Naive B cell (primary cell): ENCODE results near the gene ANKRD12. TPM values are rescaled to one million over a fixed set of nuclear protein-coding genes. Genes with fewer than 3 reads are reported as not detected.
"Not testable (repeated sequence)": the region's sequence is repeated elsewhere in the genome, so short reads cannot be mapped to it uniquely, and the experiment has no call there.

Experiments
- ATAC-seq, 2 donors: fragments of 150-1000 bp; cut with Tn5 transposase; 2 replicates each; pipeline ENCODE4 v1.10.0; 2021; ENCODE audit warnings: low read depth in 2 of 2, mild to moderate bottlenecking in 2 of 2, moderate library complexity in 2 of 2
- DNase-seq: peaks from one replicate; pipeline ENCODE4 v3.0.0; 2022
- H3K27ac Mint-ChIP-seq, 6 donors: one replicate each; pipeline ENCODE4 v1.8.0; 2020 to 2022; ENCODE audit warnings: mild to moderate bottlenecking in 6 of 6, mixed read lengths in 6 of 6, moderate library complexity in 5 of 6, inconsistent platforms in 2 of 6
- H3K27me3 Mint-ChIP-seq, 3 donors: one replicate each; pipeline ENCODE4 v1.8.0; 2021 to 2022; ENCODE audit warnings: mixed read lengths in 3 of 3, mild to moderate bottlenecking in 1 of 3
- H3K36me3 Mint-ChIP-seq, 2 donors: one replicate each; pipeline ENCODE4 v1.8.0; 2020 to 2022; ENCODE audit warnings: mixed read lengths in 2 of 2, inconsistent platforms in 1 of 2, mild to moderate bottlenecking in 1 of 2
- H3K4me1 Mint-ChIP-seq, 3 donors: one replicate each; pipeline ENCODE4 v1.8.0; 2020 to 2022; ENCODE audit warnings: mixed read lengths in 3 of 3, inconsistent platforms in 1 of 3, mild to moderate bottlenecking in 1 of 3, moderate library complexity in 1 of 3
- H3K4me3 Mint-ChIP-seq, 8 donors: one replicate each; pipeline ENCODE4 v1.8.0; 2020 to 2022; ENCODE audit warnings: mild to moderate bottlenecking in 8 of 8, mixed read lengths in 8 of 8, moderate library complexity in 8 of 8, inconsistent platforms in 2 of 8
- H3K9me3 Mint-ChIP-seq, 7 donors: one replicate each; pipeline ENCODE4 v1.8.0; 2020 to 2022; ENCODE audit warnings: mixed read lengths in 7 of 7, mild to moderate bottlenecking in 5 of 7, inconsistent platforms in 2 of 7, moderate library complexity in 1 of 7
- polyA plus RNA-seq, 6 donors: library from polyadenylated mRNA; unstranded; fragments of 300-500 nt; fragmentation: Illumina TruSeq; gene quantifications; one replicate each; pipeline ENCODE4 v1.2.3, GENCODE V29; 2021; ENCODE audit warnings: low read depth in 6 of 6

The ANKRD12 gene
- polyA plus RNA-seq: 10 to 100 TPM in 5 of 6 donors, 1 to 10 TPM in 1; 6.7 to 93.9 (median 27.4) TPM

DNA sequence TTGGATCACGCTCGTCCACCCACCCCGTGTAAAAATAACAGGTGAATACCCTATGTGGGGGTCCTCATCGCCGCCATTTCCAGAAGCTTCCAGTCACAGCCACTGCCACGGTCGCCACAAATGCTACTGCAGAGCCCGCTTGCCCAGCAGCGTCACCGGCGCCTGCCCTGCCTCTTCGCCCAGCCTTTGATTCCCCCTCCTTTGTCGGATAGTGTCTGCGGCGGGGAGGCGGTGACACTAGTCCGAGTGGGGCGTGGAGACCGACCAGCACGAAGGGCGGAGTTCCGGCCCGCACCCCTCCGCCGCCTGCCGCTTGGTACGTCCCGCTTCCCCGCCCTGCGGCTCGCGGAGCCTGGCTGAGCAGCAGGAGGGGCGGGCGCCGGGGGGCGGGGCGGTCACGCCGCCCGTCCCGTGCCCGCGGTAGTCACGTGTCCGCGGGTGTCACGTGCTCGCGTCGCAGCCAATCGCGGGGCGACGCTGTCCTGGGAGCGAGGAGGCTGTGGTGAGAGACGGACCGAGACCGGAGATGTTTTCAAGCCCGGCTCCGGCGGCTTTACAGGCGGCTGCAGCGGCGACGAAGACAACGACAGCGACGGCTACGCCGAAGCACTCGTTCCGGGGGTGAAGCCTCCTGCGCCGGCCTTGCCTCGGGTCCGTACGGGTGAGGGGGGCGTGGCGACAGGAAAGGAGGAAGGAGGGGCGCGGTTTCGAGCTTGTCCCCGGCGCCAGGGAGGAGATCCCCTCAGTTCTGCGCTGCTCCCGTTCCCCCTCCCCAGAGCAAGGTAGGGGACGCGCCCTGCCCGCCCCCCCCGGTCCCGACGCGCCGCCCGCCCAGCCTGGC, at the start of gene ANKRD12:
TSS of gene ANKRD12 (plus strand) at position 467 of the 841 bp plus-strand sequence. CDS start 45,652 bp downstream, outside the sequence.
- ATAC-seq (peak; percentile 70 to 71), DNase-seq (peak; percentile 99)
- H3K27ac Mint-ChIP-seq: peak within 1 kb of the TSS; percentile 98 to 99 (median 99)
- peaks cover 0 to 4% of the 10 kb centered on the region in 2 donors for H3K36me3 Mint-ChIP-seq
- peak within 1 kb of the TSS; percentile 90 to 99 (median 98) for H3K4me3 Mint-ChIP-seq
- H3K4me1 Mint-ChIP-seq: peaks cover 41 to 66% (median 57%) of the 10 kb centered on the region in 3 donors
- H3K9me3 Mint-ChIP-seq: no peaks in the 10 kb centered on the region
- no peaks in the 10 kb centered on the region for H3K27me3 Mint-ChIP-seq

DNA sequence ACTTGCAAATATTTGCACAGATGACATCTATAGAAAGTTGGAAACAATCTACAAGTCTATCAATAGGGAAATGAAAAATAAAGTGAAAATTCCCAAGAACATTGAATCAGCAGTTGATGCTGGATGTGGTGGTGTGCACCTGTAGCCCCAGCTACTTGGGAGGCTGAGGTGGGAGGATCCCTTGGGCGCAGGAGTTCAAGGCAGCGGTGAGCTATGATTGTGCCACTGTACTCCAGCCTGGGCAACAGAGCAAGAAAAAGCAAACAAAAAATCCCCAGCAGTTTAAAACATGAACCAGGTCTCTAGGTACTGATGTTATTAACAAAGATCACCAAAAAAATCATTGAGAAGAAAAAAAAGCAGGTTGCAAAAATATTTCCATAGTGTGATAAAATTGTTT, 49.4 kb upstream of the ANKRD12 start:
- Mint-ChIP-seq H3K27ac (no peak overlapping the region), H3K4me3 (no peak overlapping the region), H3K9me3 (no peaks in the 10 kb centered on the region), H3K27me3 (no peaks in the 10 kb centered on the region), H3K36me3 (no peaks in the 10 kb centered on the region), H3K4me1 (peaks cover 16 to 19% (median 18%) of the 10 kb centered on the region in 3 donors)
- DNase-seq: no peak
- ATAC-seq: no peak

DNA sequence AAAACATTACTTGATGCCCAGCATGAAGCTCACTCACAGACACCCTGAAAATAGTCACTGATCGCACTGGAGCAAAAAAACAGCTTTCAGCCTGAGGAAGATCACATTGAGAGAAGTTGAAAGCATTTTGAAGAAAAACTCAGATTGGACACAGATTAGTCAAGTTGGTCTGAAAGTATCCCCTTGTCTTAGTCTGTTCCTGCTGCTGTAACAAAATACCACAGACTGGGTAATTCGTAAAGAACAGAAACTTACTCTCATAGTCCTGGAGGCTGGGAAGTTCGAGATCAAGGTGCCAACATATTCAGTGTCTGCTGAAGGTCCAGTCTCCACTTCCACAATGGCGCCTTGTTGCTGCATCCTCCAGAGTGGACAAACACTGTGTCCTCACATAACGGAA, 48.3 kb upstream of the ANKRD12 start:
- H3K36me3 Mint-ChIP-seq: no peaks in the 10 kb centered on the region
- ATAC-seq: no peak
- H3K27ac Mint-ChIP-seq: no peak overlapping the region
- H3K27me3 Mint-ChIP-seq: no peaks in the 10 kb centered on the region
- H3K9me3 Mint-ChIP-seq: no peaks in the 10 kb centered on the region
- H3K4me1 Mint-ChIP-seq: peaks cover 6 to 10% (median 9%) of the 10 kb centered on the region in 3 donors
- no peak overlapping the region for H3K4me3 Mint-ChIP-seq
- DNase-seq: no peak

DNA sequence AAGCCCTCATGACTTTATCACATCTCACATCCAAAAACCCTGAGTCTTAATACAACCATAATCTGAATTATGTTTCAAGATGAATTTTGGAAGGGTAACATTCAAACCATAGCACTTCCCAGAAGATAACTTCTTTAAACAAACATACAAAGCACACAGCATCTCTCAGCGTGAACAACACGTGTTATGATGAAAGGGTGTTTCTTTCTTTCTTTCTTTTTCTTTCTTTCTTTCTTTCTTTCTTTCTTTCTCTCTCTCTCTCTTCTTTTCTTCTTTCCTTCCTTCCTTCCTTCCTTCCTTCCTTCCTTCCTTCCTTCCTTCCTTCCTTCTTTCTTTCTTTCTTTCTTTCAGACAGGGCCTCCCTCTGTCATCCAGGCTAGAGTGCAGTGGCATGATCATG, 47.9 kb upstream of the ANKRD12 start:
- not testable (repeated sequence) for DNase-seq, H3K4me1 Mint-ChIP-seq, ATAC-seq, H3K4me3 Mint-ChIP-seq, H3K27ac Mint-ChIP-seq, H3K27me3 Mint-ChIP-seq, H3K36me3 Mint-ChIP-seq, H3K9me3 Mint-ChIP-seq

DNA sequence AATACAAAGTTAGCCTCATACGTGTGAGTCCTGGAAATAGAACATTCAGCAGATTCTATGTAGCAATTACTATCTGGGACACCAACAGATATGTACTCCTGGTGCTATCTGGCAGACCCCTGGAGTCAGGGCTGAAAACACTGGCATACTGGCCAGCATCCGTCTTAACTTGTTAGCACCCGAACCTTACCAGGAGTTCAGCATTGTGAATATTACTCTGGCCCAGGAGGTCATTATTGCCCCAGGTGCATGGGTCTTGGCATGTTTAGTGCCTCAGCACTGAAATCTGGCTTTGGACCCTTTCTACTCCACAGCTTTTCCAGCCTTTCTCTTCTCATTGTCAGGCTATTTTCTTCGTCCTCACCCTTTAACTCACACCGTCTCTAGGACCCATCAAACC, 46.0 kb upstream of the ANKRD12 start:
- Mint-ChIP-seq H3K36me3 (no peaks in the 10 kb centered on the region), H3K4me1 (peaks cover 8 to 13% (median 9%) of the 10 kb centered on the region in 3 donors), H3K4me3 (no peak overlapping the region), H3K27ac (peak overlapping the region in 1 of 6 donors; percentile 18), H3K27me3 (no peaks in the 10 kb centered on the region), H3K9me3 (no peaks in the 10 kb centered on the region)
- DNase-seq: no peak
- no peak for ATAC-seq

DNA sequence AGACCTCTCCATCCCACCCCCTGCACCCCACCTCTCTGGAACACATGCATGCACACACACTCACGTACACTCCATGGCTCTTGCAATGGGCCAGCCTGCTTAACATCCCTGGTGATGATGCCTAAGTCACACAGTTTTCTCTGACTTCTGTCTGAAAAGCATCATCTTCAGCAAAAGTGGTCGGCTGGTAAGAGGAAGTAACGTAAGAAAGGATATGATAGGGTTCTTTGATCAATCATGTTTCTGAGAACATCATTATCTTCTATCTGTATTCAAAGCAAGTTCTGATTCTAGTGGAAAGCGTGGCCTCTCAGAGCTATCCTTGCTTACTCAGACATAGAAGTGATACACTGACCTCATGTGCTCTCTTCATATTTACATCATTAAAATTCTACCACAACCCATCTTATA, 45.5 kb upstream of the ANKRD12 start:
- Mint-ChIP-seq H3K9me3 (no peaks in the 10 kb centered on the region), H3K4me3 (no peak overlapping the region), H3K36me3 (no peaks in the 10 kb centered on the region), H3K27me3 (no peaks in the 10 kb centered on the region), H3K4me1 (peaks cover 12 to 18% (median 13%) of the 10 kb centered on the region in 3 donors), H3K27ac (no peak overlapping the region)
- ATAC-seq: no peak
- DNase-seq: no peak

DNA sequence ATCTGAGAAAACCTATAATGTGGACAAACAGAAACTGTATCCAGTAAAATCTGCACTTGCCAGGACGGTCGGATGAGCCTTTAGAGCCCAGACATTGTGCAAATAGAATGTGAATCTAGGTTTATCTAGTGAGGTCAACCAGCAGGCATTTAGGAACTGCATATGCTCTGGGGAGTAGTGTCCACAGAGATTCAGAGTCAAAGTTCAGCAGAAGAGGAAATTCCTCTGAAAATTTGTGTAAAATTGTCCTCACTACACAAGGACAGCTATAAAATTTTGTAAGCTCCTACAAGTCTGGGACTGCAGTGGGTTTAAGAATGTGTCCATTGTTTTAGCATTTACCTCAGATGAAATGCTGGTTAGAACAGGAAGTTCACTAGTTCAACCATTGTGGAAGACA, 43.9 kb upstream of the ANKRD12 start:
- H3K27me3 Mint-ChIP-seq: no peaks in the 10 kb centered on the region
- DNase-seq: no peak
- ATAC-seq: no peak
- peaks cover 13 to 18% (median 16%) of the 10 kb centered on the region in 3 donors for H3K4me1 Mint-ChIP-seq
- H3K4me3 Mint-ChIP-seq: no peak overlapping the region
- no peaks in the 10 kb centered on the region for H3K9me3 Mint-ChIP-seq
- H3K27ac Mint-ChIP-seq: no peak overlapping the region
- H3K36me3 Mint-ChIP-seq: no peaks in the 10 kb centered on the region

DNA sequence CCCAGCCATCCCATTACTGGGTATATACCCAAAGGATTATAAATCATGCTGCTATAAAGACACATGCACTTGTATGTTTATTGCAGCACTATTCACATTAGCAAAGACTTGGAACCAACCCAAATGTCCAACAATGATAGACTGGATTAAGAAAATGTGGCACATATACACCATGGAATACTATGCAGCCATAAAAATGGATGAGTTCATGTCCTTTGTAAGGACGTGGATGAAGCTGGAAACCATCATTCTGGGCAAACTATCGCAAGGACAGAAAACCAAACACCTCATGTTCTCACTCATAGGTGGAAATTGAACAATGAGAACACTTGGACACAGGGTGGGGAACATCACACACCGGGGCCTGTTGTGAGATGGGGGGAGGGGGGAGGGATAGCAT, 43.5 kb upstream of the ANKRD12 start:
- H3K4me1 Mint-ChIP-seq: peaks cover 13 to 18% (median 16%) of the 10 kb centered on the region in 3 donors
- H3K4me3 Mint-ChIP-seq, H3K36me3 Mint-ChIP-seq, H3K27ac Mint-ChIP-seq, DNase-seq, H3K27me3 Mint-ChIP-seq, H3K9me3 Mint-ChIP-seq, ATAC-seq: not testable (repeated sequence)

DNA sequence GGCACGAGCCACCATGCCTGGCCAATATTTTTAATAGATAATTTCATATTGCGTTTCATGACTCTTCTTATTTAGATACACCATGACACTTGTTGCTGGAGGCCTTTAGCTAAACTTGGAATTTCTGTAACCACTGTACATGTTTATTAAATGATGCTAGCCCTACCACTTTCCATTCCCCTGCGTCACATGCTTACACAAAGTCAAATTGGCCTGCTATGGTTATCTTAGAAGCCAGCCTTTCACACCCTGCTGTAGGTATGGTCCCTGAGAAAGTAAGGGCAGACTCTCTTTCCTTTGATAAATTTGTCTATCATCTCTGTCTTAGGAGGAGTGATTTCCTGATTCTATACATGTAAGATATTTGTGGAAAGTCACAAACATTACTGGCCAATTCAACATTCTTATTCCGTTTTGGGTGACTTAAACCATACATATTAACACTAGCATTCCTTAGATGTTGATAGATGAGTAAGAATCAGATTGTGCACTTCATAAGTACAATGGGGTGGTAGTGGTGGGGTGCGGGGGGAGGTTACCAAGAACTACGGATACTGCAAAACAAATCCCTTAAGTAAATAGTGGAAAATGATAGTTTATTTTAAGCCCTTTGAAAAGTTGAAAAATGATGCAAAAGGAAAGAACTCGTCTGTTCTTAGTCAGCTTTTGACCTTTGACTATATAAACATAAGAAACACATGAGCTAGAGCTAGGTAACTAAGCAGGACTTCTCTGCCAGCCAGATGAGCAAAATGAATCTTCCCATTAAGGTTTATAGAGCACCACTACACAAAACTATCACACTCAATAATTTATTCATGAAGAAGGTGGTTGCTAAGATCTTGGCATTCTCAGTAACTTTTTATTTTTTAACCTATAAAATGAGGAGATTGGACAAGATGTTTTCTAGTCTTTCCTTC, 42.0 kb upstream of the ANKRD12 start:
- Mint-ChIP-seq H3K27me3 (no peaks in the 10 kb centered on the region), H3K27ac (peak overlapping the region in 5 of 6 donors; percentile 31 to 85 (median 60)), H3K4me1 (peaks cover 9 to 18% (median 16%) of the 10 kb centered on the region in 3 donors), H3K36me3 (no peaks in the 10 kb centered on the region), H3K9me3 (no peaks in the 10 kb centered on the region), H3K4me3 (peak overlapping the region in 4 of 8 donors; percentile 32 to 76 (median 68))
- DNase-seq (no peak), ATAC-seq (no peak)

DNA sequence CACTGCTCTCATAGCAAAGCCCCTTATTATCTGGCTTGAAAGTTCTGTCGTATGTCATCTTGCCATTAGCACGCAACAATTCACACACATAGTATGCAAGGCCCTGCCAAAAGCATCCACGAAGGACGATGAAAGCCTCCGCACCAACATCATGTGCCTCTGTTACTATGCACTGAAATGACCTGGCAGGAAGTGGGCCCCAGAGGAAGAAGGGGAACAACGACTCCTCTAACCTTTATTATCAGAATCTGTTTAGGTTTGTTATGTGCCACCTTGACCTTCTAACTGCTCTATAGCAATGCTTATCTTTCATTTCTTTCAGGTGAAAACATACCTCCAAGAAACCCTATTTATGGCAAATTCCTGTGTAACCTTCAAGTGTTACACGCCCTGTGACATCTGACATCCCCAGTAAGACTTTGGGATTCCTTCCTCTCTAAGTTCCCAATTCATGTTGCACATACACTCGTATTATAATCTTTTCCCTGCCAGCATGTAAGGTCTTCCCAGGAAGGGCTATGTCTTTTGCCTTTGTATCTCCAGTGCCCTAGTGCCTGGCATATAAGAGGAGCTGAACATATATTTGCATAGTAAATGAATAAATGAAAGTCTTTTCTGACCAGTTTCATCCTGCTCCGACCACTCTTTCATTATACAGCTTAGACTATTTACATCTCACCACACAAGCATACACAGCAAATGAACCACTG, 41.1 kb upstream of the ANKRD12 start:
- Mint-ChIP-seq H3K4me3 (peak overlapping the region in 6 of 8 donors; percentile 32 to 80 (median 68)), H3K9me3 (no peaks in the 10 kb centered on the region), H3K27ac (peak overlapping the region; percentile 31 to 85 (median 62)), H3K27me3 (no peaks in the 10 kb centered on the region), H3K4me1 (peaks cover 9 to 18% (median 18%) of the 10 kb centered on the region in 3 donors), H3K36me3 (no peaks in the 10 kb centered on the region)
- ATAC-seq (peak; percentile 94 to 97), DNase-seq (peak; percentile 23)

DNA sequence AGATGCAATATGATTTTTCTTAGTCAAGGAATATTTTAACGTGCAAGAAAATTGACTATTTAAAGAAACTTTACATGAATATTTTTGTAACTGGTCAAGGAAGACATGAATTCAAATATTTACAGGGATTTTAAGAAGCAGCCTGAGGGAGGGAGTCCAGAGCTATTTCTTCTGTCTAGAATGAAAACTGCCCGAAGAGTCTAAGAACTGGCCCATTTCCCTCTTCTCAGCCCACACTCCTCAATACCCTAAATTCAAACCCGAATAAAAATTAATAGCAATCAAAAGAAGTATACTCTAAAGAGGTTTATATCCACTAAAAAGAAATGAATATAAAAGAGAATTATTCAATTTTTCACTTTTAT, 40.6 kb upstream of the ANKRD12 start:
- Mint-ChIP-seq H3K9me3 (no peaks in the 10 kb centered on the region), H3K27me3 (no peaks in the 10 kb centered on the region), H3K36me3 (no peaks in the 10 kb centered on the region), H3K27ac (peak overlapping the region in 2 of 6 donors; percentile 31 to 84), H3K4me3 (peak overlapping the region in 3 of 8 donors; percentile 40 to 76 (median 73)), H3K4me1 (peaks cover 13 to 22% (median 20%) of the 10 kb centered on the region in 3 donors)
- DNase-seq (no peak), ATAC-seq (no peak)

DNA sequence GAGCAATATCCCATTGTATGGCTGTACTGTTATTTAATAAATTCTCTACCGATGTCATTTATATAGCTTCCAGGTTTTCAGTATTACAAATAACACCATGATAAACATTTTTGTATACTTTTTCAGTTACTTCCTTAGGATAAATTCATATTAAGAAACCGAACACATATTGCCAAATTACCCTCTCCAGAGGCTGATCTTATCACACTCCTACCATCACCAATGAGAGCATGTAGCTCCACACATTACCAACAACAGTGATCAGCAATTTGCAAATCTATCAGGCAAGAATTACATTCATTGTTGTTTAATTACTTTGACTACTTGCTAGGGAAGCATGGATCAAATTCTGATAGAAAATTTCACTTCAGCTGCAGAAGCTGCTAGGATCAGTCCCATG, 39.9 kb upstream of the ANKRD12 start:
- Mint-ChIP-seq H3K36me3 (no peaks in the 10 kb centered on the region), H3K4me3 (no peak overlapping the region), H3K27ac (peak overlapping the region in 1 of 6 donors; percentile 0), H3K27me3 (no peaks in the 10 kb centered on the region), H3K9me3 (no peaks in the 10 kb centered on the region), H3K4me1 (peaks cover 16 to 25% (median 22%) of the 10 kb centered on the region in 3 donors)
- DNase-seq (no peak), ATAC-seq (no peak)

DNA sequence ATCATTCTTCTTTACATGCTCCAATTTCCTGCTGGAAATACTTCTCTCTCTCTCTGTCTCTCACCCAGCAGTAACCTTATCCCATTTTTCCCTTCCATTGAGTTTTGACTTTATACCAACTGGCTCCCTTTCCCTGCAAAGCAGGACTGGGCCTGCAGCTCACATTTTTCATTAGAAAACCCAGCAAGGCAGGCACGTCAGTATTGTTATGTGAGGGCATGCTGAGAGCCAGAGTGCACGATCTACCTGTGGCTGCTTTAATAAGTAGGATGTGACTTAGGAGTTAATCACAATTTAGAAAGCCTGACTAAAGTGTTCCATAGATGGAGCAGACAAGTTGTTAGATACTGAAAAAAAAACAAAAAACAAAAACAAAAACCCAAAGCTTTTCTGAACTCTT, 39.2 kb upstream of the ANKRD12 start:
- Mint-ChIP-seq H3K27ac (peak overlapping the region in 3 of 6 donors; percentile 0 to 56 (median 32)), H3K4me1 (peaks cover 21 to 26% (median 22%) of the 10 kb centered on the region in 3 donors), H3K9me3 (no peaks in the 10 kb centered on the region), H3K36me3 (no peaks in the 10 kb centered on the region), H3K27me3 (no peaks in the 10 kb centered on the region), H3K4me3 (no peak overlapping the region)
- DNase-seq (no peak), ATAC-seq (no peak)
